A549 (cell line): ENCODE data around the gene PLCB4.

Experiments
- CTCF ChIP-seq: fragments of >200 bp; sonication (Bioruptor Twin); formaldehyde crosslinking; IDR thresholded peaks from 3 replicates; pipeline ENCODE4 v1.5.1; 2016
- EHMT2 ChIP-seq: fragments of 200-600 bp; sonication (generic); IDR thresholded peaks from 2 replicates; pipeline ENCODE4 v1.6.1; 2016; ENCODE audit warnings: antibody characterized with exemption, low read depth, mild to moderate bottlenecking, moderate library complexity
- GATA3 ChIP-seq: IDR thresholded peaks from 2 replicates; pipeline ENCODE4 v1.6.1; 2012; ENCODE audit warnings: borderline replicate concordance
- ZC3H11A ChIP-seq: fragments of 450-650 bp; IDR thresholded peaks from 2 replicates; pipeline ENCODE4 v1.6.1; 2014; ENCODE audit warnings: antibody characterized with exemption, mild to moderate bottlenecking

GRCh38 chr20:9454791-9455190, 385.9 kb downstream of the PLCB4 start:
- TF ChIP-seq GATA3 = no peak
- no peak for TF ChIP-seq CTCF
- no peak for TF ChIP-seq ZC3H11A
- no peak for TF ChIP-seq EHMT2
